ENCODE data around the gene CMTR2. TPM values are rescaled to one million over a fixed set of nuclear protein-coding genes. Genes with fewer than 3 reads are reported as not detected.

CMTR2 gene
- polyA plus RNA-seq, 1 of the 3 experiments (the other 2 are of a cell fraction), result 7.2 TPM

GRCh38 chr16:71289732-71290062 is 495 bp upstream of the CMTR2 start:
- H3K9ac ChIP-seq, result no peak overlapping the region; the same call in 1 of the 2 replicates
- peak overlapping the region; percentile 35 to 90; a peak in 3 of 4 replicates for H3K27ac ChIP-seq (ENCODE audit: low read depth in 2 of 2, low read length in 1 of 2)
- peak overlapping the region; percentile 88; the same call in 1 of the 2 replicates for H3K4me2 ChIP-seq
- peak overlapping the region; percentile 80 to 96; a peak in 3 of 4 replicates for H3K4me3 ChIP-seq (ENCODE audit: low read depth in 2 of 2, low read length in 1 of 2)
- H3K79me2 ChIP-seq (ENCODE audit: insufficient read depth), result peaks cover 25% of the 10 kb centered on the region
- no peak for DNase-seq
- POLR2A ChIA-PET, result interaction anchor here (1.0 kb wide), 1 partner anchor 586 kb away, joined by 3 read pairs; no protein-coding TSS in a partner anchor
- no peaks in the 10 kb centered on the region for H3K9me3 ChIP-seq
- no peaks in the 10 kb centered on the region for H3F3A ChIP-seq (replicated peaks; ENCODE audit: insufficient read depth)
- no peaks in the 10 kb centered on the region for H3K27me3 ChIP-seq (ENCODE audit: insufficient read depth)
- no peaks in the 10 kb centered on the region for H4K20me1 ChIP-seq (ENCODE audit: insufficient read depth)
- no peaks in the 10 kb centered on the region for H3K9me2 ChIP-seq
- 59% methylated on average over 2 of the region's 2 CpGs for WGBS (ENCODE audit: low lambda C conversion rate)
- CTCF ChIA-PET, result interaction anchor here (0.8 to 2.7 kb wide), 2 partner anchors 22 to 122 kb away, joined by 3 to 13 read pairs; no protein-coding TSS in a partner anchor
- H3K4me1 ChIP-seq (ENCODE audit: control insufficient read depth in 1 of 2, insufficient read depth in 2 of 2, low read depth in 1 of 2, low read length in 1 of 2), result peaks cover 0 to 7% of the 10 kb centered on the region in 2 experiments; a peak in 2 of 4 replicates
- TF ChIP-seq YY1 (IDR thresholded peaks at IDR 0.05; ENCODE audit: low read depth) (no peak), GATA2 (CRISPR knock-in tag; IDR thresholded peaks at IDR 0.05) (no peak), IRF3 (IDR thresholded peaks at IDR 0.05; ENCODE audit: low read depth, low read length) (no peak), RCOR1 (IDR thresholded peaks at IDR 0.05; ENCODE audit: low read length) (no peak), RFX5 (IDR thresholded peaks at IDR 0.05; ENCODE audit: low read length) (0 out of 2 replicates have a peak, but pooled peaks have one; percentile 9)
- peak overlapping the region; percentile 95 for H2AFZ ChIP-seq (ENCODE audit: low read depth)
- peaks cover 19 to 27% of the 10 kb centered on the region in 2 experiments for H3K36me3 ChIP-seq (replicated peaks in 1 of 2; ENCODE audit: control insufficient read depth in 1 of 2, insufficient read depth in 2 of 2, low read length in 1 of 2)

GRCh38 chr16:71288570-71288889 is 672 bp downstream of the CMTR2 start:
- Histone ChIP-seq H3K4me2 (peak overlapping the region; percentile 88), H3K27me3 (ENCODE audit: insufficient read depth) (no peaks in the 10 kb centered on the region), H3K36me3 (replicated peaks in 1 of 2; ENCODE audit: control insufficient read depth in 1 of 2, insufficient read depth in 2 of 2, low read length in 1 of 2) (peaks cover 31 to 37% of the 10 kb centered on the region in 2 experiments), H3K4me3 (ENCODE audit: low read depth in 2 of 2, low read length in 1 of 2) (peak overlapping the region; percentile 80 to 96), H3K27ac (ENCODE audit: low read depth in 2 of 2, low read length in 1 of 2) (peak overlapping the region; percentile 84 to 94; a peak in 3 of 4 replicates), H3K79me2 (ENCODE audit: insufficient read depth) (peaks cover 28% of the 10 kb centered on the region), H3K9me2 (no peaks in the 10 kb centered on the region), H3K9me3 (no peaks in the 10 kb centered on the region), H3F3A (replicated peaks; ENCODE audit: insufficient read depth) (no peaks in the 10 kb centered on the region), H3K9ac (peak overlapping the region; percentile 83), H2AFZ (ENCODE audit: low read depth) (peak overlapping the region; percentile 95), H4K20me1 (ENCODE audit: insufficient read depth) (no peaks in the 10 kb centered on the region), H3K4me1 (ENCODE audit: control insufficient read depth in 1 of 2, insufficient read depth in 2 of 2, low read depth in 1 of 2, low read length in 1 of 2) (peaks cover 0 to 7% of the 10 kb centered on the region in 2 experiments; a peak in 2 of 4 replicates)
- ChIA-PET POLR2A (no interaction called here), CTCF (interaction anchor here (1.3 to 2.7 kb wide), 2 partner anchors 10 to 23 kb away, joined by 5 to 13 read pairs; no protein-coding TSS in a partner anchor)
- TF ChIP-seq REST (IDR thresholded peaks at IDR 0.05; ENCODE audit: low read depth, low read length) (no peak), PBX3 (IDR thresholded peaks at IDR 0.05) (no peak), CTCF (IDR thresholded peaks at IDR 0.05) (no peak), RAD21 (IDR thresholded peaks at IDR 0.05; ENCODE audit: low read length) (no peak), ZBTB33 (IDR thresholded peaks at IDR 0.05; ENCODE audit: borderline replicate concordance, low read depth) (no peak), IRF3 (IDR thresholded peaks at IDR 0.05; ENCODE audit: low read depth, low read length) (no peak), FOSL2 (IDR thresholded peaks at IDR 0.05; ENCODE audit: borderline replicate concordance, low read depth) (no peak), RCOR1 (IDR thresholded peaks at IDR 0.05; ENCODE audit: low read length) (no peak)
- DNase-seq, result no peak
- 3% methylated on average over 3 of the region's 3 CpGs for WGBS (ENCODE audit: low lambda C conversion rate)
